Measurements from ENCODE around the gene AMHR2.
"Not testable (repeated sequence)": the region's sequence is repeated elsewhere in the genome, so short reads cannot be mapped to it uniquely, and the experiment has no call there.

The AMHR2 gene

DNA sequence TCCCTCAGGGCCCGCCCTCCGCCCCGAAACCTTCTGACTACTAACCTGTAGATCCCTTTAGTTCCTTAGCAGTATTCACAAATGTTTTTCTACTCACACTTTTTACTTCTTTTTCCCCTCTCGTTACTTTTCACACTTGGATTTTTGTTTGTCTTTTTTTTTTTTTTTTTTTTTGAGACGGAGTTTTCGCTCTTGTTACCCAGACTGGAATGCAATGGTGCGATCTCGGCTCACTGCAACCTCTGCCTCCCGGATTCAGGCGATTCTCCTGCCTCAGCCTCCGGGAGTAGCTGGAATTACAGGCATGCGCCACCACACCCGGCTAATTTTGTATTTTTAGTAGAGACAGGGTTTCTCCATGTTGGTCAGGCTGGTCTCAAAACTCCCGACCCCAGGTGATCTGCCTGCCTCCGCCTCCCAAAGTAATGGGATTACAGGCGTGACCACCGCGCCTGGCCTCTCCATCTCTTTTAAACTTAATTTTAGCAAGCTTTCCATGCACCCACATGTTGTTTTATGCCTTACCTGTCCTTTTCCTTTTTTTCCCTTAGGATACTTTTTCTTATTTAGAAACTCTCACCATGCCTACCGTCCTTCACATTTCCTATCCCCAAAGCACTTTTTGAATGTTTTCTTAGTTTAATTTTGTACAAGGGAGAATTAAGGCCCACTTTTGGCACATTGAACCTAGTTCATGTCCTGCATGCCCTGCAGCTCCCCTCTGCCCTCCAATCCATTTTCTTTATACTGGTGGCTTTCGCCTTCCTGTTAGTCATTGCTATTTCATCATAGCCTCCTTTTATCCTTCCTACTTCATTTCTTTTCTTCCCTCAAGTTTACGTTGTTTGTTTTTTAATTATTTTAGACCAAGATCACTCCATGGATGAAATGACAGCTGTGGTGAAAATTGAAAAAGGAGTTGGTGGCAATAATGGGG lies 42.6 kb upstream of the AMHR2 start:
- no peak for DNase-seq (ENCODE audit: low read depth)
- TF ChIP-seq, protein P1, sequence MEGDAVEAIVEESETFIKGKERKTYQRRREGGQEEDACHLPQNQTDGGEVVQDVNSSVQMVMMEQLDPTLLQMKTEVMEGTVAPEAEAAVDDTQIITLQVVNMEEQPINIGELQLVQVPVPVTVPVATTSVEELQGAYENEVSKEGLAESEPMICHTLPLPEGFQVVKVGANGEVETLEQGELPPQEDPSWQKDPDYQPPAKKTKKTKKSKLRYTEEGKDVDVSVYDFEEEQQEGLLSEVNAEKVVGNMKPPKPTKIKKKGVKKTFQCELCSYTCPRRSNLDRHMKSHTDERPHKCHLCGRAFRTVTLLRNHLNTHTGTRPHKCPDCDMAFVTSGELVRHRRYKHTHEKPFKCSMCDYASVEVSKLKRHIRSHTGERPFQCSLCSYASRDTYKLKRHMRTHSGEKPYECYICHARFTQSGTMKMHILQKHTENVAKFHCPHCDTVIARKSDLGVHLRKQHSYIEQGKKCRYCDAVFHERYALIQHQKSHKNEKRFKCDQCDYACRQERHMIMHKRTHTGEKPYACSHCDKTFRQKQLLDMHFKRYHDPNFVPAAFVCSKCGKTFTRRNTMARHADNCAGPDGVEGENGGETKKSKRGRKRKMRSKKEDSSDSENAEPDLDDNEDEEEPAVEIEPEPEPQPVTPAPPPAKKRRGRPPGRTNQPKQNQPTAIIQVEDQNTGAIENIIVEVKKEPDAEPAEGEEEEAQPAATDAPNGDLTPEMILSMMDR (IDR thresholded peaks at IDR 0.05; ENCODE audit: control insufficient read depth, insufficient read depth, low read depth, low read length, missing control alignments) = no peak

DNA sequence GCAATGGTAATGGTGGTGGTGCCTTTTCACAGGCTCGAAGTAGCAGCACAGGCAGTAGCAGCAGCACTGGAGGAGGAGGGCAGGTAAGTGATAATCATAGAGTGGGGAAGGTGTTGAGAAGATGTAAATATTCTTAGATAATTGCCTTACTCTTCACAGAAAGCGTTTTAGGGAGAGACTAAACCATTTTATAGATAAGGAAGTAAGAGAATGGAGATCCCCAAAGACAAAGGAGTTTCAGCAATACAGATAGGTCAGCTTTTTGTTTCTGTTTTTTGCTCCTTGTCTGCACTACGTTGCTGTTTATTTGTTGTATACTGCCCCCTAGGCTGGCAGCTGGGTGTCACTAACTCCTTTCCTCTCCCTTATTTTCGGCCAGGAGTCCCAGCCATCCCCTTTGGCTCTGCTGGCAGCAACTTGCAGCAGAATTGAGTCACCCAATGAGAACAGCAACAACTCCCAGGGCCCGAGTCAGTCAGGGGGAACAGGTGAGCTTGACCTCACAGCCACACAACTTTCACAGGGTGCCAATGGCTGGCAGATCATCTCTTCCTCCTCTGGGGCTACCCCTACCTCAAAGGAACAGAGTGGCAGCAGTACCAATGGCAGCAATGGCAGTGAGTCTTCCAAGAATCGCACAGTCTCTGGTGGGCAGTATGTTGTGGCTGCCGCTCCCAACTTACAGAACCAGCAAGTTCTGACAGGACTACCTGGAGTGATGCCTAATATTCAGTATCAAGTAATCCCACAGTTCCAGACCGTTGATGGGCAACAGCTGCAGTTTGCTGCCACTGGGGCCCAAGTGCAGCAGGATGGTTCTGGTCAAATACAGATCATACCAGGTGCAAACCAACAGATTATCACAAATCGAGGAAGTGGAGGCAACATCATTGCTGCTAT lies 41.7 kb upstream of the AMHR2 start:
- TF ChIP-seq, protein P1 (IDR thresholded peaks at IDR 0.05; ENCODE audit: control insufficient read depth, insufficient read depth, low read depth, low read length, missing control alignments) = peak; percentile 56
- DNase-seq (ENCODE audit: low read depth) = no peak
- H3K4me3 ChIP-seq (ENCODE audit: control insufficient read depth, low read depth, low read length) = peak overlapping the region; percentile 54

More for the DNA sequence above, 42.6 kb upstream of the AMHR2 start:
- H3K4me3 ChIP-seq (ENCODE audit: control insufficient read depth, low read depth, low read length) = peak overlapping the region; percentile 54

DNA sequence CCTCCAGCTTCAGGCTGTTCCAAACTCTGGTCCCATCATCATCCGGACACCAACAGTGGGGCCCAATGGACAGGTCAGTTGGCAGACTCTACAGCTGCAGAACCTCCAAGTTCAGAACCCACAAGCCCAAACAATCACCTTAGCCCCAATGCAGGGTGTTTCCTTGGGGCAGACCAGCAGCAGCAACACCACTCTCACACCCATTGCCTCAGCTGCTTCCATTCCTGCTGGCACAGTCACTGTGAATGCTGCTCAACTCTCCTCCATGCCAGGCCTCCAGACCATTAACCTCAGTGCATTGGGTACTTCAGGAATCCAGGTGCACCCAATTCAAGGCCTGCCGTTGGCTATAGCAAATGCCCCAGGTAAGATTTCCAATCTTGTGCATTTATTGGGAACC lies 40.4 kb upstream of the AMHR2 start:
- TF ChIP-seq, protein P1 (IDR thresholded peaks at IDR 0.05; ENCODE audit: control insufficient read depth, insufficient read depth, low read depth, low read length, missing control alignments) = no peak
- H3K4me3 ChIP-seq (ENCODE audit: control insufficient read depth, low read depth, low read length) = peak overlapping the region; percentile 29
- DNase-seq (ENCODE audit: low read depth) = no peak

DNA sequence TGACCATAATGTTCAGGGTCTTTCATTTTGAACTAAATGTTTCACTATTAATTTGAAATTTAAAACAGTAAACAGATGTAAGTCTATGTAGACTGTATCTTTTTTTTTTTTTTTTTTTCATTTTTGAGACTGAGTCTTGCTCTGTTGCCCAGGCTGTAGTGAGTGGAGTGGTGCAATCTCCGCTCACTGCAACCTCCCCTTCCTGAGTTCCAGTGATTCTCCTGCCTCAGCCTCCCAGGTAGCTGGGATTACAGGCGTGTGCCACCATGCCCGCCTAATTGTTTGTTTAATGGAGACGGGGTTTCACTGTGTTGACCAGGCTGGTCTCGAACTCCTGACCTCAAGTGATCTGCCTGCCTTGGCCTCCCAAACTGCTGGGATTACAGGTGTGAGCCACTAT lies 37.3 kb upstream of the AMHR2 start:
- DNase-seq (ENCODE audit: low read depth); H3K4me3 ChIP-seq (ENCODE audit: control insufficient read depth, low read depth, low read length): not testable (repeated sequence)

DNA sequence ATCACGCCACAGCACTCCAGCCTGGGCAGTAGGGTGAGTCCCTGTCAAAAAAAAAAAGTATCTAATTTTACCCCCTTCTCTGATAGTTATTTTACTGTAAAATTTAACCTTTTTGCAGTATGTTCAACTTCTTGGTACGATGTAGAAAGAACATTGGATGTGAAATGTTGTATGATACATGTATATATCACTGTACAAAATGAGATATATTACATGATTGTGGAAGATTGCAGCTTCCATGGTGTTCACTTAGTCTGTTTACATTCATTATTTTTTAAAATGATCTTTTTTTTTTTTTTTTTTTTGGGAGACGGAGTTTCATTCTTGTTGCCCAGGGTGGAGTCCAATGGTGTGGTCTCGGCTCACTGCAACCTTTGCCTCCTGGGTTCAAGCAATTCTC lies 34.7 kb upstream of the AMHR2 start:
- no peak for DNase-seq (ENCODE audit: low read depth)
- no peak overlapping the region for H3K4me3 ChIP-seq (ENCODE audit: control insufficient read depth, low read depth, low read length)
- TF ChIP-seq, protein P1 (IDR thresholded peaks at IDR 0.05; ENCODE audit: control insufficient read depth, insufficient read depth, low read depth, low read length, missing control alignments) = no peak

DNA sequence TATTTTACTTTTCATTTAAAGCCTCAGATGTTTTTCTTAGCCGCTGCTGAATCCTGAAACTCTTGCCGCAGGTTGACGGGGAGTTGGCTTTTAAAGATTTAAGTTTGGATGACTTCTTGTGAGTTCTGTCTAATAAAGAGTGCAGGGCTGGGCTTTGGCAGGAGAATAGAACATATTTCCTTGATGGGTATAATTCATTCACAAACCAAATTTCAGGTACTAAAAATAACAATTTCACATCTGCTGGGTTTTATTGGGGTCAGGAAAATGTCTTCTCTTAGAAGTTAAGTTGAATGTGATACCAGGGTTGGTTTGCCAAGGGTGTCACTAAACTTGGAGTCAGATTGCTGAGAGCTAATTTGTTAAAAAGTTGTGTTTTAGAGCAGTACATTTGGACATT lies 34.0 kb upstream of the AMHR2 start:
- TF ChIP-seq, protein P1 (IDR thresholded peaks at IDR 0.05; ENCODE audit: control insufficient read depth, insufficient read depth, low read depth, low read length, missing control alignments) = no peak
- no peak overlapping the region for H3K4me3 ChIP-seq (ENCODE audit: control insufficient read depth, low read depth, low read length)
- DNase-seq (ENCODE audit: low read depth) = no peak

Measured in AG09309 (cell line).